GM12891 (cell line): Measurements from ENCODE around the gene NDUFB10. TPM values are rescaled to one million over a fixed set of nuclear protein-coding genes. Genes with fewer than 3 reads are reported as not detected.

Experiments used
- DNase-seq: peaks from one replicate; pipeline ENCODE4 v3.0.0; 2011; ENCODE audit warnings: low spot score; ENCODE audit not compliant: insufficient read length
- FAIRE-seq: peaks from 2 replicates; lab custom pipeline; 2011; peaks lifted over from hg19 to GRCh38; lab: Jason Lieb, UNC
- PAX5 ChIP-seq: IDR thresholded peaks from 2 replicates; pipeline ENCODE4 v1.6.1; 2011; ENCODE audit warnings: low read length, moderate library complexity, mild to moderate bottlenecking; ENCODE audit not compliant: insufficient read depth, severe bottlenecking
- POLR2A ChIP-seq: IDR thresholded peaks from 2 replicates; pipeline ENCODE4 v1.6.1; 2011; ENCODE audit warnings: low read depth, low read length, control low read depth
- POLR2AphosphoS5 ChIP-seq: IDR thresholded peaks from 2 replicates; pipeline ENCODE4 v1.6.1; 2011; ENCODE audit warnings: low read depth, low read length, control low read depth
- POU2F2 ChIP-seq: IDR thresholded peaks from 2 replicates; pipeline ENCODE4 v1.6.1; 2011; ENCODE audit warnings: low read depth, mild to moderate bottlenecking, control low read depth, low read length, moderate library complexity
- SPI1 ChIP-seq: IDR thresholded peaks from 2 replicates; pipeline ENCODE4 v1.6.1; 2011; ENCODE audit warnings: low read depth, low read length, control low read depth
- TAF1 ChIP-seq: IDR thresholded peaks from 2 replicates; pipeline ENCODE4 v1.6.1; 2011; ENCODE audit warnings: low read depth, low read length, control low read depth
- polyA plus RNA-seq: library from polyadenylated mRNA; unstranded; fragments of >200 nt; gene quantifications from one replicate; pipeline ENCODE4 v1.2.1, GENCODE V29; 2012; ENCODE audit warnings: low read depth, missing spikeins, inconsistent platforms; ENCODE audit not compliant: missing spikeins

Gene NDUFB10
- 132 TPM for polyA plus RNA-seq

DNA sequence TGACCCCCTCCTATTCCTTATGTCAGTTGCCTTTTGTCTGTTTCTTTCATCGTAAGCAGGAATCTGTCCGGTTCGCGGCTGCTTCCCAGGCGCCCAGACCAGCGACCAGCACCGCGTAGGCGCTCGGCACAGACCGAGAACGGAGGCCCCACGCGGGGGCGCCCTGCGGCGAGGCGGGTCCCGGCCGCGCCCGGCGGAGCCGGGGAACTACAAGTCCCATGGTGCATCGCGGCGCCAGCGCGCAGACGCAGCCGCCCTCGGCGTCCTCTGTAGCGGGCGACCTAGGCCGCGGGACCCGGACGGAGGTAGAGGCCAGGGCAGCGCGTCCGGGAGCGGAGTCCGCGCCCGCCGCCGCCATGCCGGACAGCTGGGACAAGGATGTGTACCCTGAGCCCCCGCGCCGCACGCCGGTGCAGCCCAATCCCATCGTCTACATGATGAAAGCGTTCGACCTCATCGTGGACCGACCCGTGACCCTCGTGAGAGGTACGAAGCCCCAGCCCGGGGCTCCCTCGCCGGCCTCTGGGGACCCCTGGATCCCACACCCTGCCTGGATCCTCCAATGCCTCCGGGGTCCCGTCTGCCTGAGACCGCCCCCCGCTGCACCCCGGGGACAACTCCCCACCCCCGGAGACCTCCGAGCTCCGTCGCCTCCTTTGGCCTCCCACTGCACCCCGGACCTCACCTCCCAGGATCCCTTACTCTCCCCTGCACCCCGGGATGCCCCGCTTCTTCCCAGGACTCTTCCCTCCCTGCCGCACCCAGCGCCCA, at the start of gene NDUFB10:
Gene NDUFB10, plus strand, starts transcription at position 270 of the 771 bp plus-strand sequence. Its CDS starts 87 bp downstream, at position 357.
- DNase-seq = peak; percentile 94
- TF ChIP-seq TAF1 = peak; percentile 47; the same call in 1 of the 2 replicates
- peak; percentile 84 for TF ChIP-seq POLR2AphosphoS5
- TF ChIP-seq POU2F2 = no peak
- TF ChIP-seq PAX5 = no peak
- peak; percentile 69; the same call in 1 of the 2 replicates for TF ChIP-seq POLR2A
- no peak for TF ChIP-seq SPI1
- peak; percentile 97 for FAIRE-seq

DNA sequence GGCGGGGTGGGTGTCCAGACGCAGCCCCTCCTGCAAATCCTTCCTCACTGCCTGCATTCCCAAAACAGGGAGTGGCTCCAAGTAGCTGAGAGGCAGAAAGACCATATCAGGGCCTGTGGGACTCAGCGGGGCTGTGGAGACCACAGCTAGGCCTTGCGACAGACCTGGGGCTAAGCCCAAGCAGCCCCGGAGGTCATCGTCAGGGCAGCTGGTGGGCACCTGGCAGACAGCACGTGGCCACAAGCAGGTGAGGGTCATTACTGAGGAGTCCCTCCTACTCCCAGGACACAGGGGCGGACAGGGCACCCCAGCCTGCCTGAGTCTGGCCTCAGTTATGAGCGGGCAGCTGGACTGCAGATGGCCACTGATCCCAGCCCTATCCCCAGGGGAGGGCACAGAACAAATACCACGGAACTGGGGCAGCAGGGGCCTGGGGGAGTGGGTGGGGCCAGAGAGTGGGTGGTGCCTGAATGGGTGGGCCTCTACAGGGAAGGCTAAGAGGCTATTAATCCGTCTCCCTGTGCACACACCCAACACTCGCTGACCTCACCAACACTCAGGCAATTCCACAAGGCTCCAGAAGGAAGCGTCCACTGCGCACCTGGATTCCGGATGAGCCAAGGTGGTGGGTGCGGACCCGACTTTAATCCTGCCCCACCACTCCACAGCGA, 49.6 kb upstream of the NDUFB10 start:
- no peak for TF ChIP-seq POLR2AphosphoS5
- TF ChIP-seq POU2F2 = no peak
- no peak for TF ChIP-seq SPI1
- TF ChIP-seq TAF1 = no peak
- no peak for TF ChIP-seq POLR2A
- DNase-seq = no peak
- FAIRE-seq = no peak

DNA sequence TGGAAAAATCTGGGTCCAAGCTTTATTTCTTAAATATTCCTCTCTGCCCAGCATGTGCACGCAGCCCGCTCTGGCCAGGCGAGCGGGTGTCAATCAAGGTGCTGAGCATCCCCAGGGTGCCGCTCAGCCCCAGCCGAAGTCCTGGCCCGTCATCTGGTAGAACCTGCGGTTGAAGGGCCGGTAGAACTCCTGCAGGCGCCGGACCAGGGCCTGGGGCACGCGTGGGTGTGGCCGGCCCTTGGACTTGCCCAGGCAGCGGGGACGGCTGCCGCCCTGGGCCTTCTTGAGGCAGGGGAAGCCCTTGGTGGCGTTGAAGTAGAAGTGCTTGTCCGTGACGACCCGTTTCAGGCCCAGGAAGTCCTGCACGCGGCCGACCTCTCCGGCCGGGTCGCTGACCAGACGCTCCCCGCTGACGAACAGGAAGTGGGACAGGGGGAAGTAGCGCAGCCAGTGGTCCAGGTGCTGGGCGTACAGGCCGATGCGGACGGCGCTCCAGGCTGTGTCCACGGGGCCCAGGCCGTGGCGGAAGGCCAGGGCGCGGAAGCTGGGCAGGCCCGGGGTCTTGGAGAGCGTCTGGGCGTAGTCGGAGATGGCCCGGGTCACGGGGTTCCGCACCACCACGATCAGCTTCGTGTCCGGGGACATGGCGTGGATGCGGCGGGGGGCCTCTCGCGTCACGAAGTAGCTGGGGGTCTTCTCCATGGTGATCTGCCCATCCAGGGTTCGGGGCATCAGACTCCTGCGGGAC, 47.7 kb upstream of the NDUFB10 start:
- no peak for TF ChIP-seq POLR2AphosphoS5
- TF ChIP-seq PAX5 = no peak
- TF ChIP-seq POLR2A = no peak
- no peak for TF ChIP-seq SPI1
- no peak for TF ChIP-seq TAF1
- TF ChIP-seq POU2F2 = no peak
- FAIRE-seq = no peak
- DNase-seq = no peak

DNA sequence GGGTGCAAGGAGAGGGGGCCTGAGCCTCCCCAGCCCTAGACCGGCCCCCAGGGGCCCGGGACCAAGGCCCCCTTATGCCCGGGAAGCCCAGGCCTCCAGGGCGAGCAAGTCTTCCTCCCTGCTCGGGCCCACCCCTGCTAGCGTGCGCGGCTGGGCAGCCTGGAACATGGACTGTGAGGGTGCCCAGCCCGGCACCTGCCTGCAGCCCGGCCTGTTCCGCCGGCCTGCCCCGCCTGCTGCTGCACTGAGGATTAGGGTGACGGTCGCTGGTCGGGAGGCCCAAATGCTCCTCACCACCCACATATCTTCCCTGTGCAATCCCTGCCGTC, 47.2 kb upstream of the NDUFB10 start:
- FAIRE-seq (no peak), DNase-seq (no peak)
- TF ChIP-seq PAX5 = no peak
- no peak for TF ChIP-seq POLR2A
- TF ChIP-seq POLR2AphosphoS5 = no peak
- no peak for TF ChIP-seq SPI1
- no peak for TF ChIP-seq TAF1
- TF ChIP-seq POU2F2 = no peak

DNA sequence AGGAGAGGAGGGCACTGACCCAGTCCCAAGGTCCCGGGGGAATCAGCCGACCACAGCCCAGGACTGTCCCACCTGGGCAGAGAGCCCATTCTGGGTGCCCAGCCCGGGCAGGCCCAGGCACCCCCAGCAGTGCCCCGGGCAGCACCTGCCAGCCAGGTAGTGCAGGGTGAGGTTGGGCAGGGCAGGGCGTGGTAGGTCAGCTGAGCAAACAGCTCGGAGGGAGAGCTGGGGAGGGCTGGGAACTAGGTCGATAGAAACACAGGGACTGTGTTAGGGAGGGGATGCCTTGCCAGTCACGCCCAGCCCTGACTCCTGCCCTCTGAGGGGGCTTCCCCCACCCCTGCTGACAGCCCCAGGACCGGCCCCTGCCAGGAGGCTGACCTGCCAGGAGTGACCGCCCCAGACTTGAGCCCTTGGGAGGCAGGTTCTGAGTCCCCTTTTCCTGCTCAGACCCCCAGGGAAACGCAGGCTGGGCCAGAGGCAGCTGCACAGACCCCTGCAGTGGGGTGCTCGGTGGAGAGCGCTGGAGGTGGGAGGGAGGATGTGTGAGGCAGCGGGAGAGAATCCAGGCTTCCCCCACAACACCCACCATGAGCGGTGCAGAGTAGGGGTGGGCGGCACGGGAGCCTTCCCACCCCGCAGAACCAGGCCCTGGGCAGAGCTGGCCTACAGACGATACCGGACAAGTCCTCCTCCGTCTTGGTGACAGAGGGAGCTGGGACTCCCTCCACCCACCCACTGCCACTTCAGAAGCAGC, 45.8 kb upstream of the NDUFB10 start:
- TF ChIP-seq POLR2AphosphoS5 = no peak
- no peak for TF ChIP-seq POU2F2
- TF ChIP-seq POLR2A = no peak
- no peak for TF ChIP-seq TAF1
- TF ChIP-seq PAX5 = no peak
- TF ChIP-seq SPI1 = no peak
- DNase-seq (no peak), FAIRE-seq (no peak)

DNA sequence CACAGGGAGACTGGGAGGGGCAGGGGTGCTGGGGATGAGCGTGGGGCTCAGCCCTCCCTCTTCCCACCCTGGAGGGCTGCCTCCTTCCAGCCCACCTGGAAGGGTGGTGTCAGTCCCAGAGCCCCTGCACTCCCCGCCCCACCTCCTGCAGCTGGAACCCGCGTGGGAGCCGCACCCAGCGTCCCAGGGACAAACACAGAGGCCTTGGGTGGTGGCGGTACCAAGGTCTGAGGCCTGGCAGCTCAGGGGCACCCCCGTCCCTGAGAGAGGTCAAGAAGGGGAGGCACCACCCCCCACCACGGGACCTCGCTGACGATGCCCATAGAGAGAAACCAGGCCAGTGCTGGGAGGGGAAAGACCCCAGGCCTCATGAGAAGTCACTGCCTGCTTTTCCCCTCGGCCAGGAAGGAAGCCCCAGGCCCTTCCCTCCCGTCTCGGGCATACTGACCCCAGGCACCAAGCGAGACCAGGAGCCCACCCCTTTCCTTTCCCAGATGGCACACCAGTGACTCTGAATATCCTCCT, 45.2 kb upstream of the NDUFB10 start:
- TF ChIP-seq SPI1 (no peak), POLR2A (no peak), POU2F2 (no peak), TAF1 (no peak), PAX5 (no peak), POLR2AphosphoS5 (no peak)
- FAIRE-seq (no peak), DNase-seq (no peak)

DNA sequence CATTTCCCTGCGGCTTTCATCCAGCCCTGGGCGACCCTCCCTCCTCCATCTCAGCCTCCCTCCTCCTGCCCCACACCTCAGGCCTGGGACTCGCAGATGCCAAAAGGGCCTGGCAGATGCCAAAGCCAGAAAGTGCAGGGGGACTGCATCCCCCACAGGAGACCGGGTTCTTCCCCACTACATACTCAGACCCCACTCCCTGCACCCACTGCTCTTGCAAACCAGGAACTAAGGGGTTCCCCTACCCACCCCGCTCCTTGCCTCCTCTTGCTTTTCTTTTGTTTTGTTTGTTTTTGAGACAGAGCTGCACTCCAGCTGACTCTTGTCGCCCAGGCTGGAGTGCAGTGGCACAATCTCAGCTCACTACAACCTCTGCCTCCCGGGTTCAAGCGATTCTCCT, 44.4 kb upstream of the NDUFB10 start:
- FAIRE-seq (no peak), DNase-seq (no peak)
- TF ChIP-seq POLR2A (no peak), SPI1 (no peak), PAX5 (no peak), POU2F2 (no peak), TAF1 (no peak), POLR2AphosphoS5 (no peak)

DNA sequence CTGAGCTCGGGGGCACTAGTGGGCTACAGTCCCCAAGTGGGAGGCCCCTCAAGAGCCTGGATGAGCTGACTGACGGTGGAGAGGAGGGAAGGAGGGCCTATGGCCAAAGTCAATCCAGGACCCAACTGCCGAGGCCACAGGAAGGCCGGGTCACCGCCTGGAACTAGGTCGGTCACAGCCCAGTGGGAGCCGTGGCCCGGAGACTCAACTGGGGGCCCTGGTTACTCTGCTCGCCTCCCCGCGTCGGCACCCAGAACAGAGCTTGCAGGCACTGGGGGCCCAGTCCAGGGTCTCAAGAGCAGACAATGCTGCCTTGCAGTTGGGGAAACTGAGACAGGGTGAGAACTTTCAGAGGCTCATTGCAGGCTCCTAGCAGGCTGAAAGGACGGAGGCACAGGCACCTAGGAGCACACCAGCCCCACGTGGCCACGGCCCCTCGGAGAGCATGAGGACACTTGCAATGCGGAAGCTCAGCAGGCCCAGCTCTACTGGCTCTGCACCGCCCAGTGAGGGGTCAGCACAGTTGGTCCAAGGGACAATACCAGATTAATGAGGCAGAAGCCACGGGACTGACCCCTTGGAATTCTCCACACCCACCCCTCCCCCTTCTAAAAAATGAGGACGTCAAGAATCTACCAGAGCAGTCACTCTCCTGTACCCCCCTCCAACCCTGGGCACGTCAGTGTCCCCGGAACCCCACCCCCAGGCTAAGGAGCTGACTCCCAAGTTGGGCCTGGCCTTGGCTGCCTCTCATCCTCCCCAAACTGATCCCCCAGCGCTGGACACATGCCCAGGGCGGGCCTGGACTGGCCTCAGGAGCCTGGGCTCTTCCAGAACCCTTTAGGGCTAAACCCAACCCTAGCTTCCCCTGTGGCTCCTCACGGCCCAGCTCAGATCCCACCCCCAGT, 43.4 kb upstream of the NDUFB10 start:
- no peak for DNase-seq
- TF ChIP-seq POU2F2 (no peak), SPI1 (no peak), POLR2AphosphoS5 (no peak)
- no peak for FAIRE-seq

DNA sequence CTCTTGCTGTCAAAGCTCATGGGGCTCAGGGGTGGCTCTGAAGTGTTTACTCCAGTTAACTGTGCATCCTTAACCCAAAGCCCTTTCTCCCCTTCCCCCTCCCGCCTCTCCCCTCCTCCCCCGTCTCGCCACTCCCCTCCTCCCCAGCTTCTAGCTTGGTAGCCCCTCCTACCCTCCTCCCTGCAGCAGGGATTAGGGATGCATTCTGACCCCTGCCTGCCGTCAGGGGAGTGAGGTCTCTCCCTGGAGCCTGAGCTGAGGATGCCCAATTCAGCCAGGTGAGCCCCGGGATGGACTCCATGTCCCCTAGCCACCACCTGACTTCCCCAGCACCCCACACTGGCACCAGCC, 42.7 kb upstream of the NDUFB10 start:
- DNase-seq = no peak
- TF ChIP-seq SPI1 (no peak), PAX5 (no peak), POLR2AphosphoS5 (no peak)
- no peak for FAIRE-seq
